ENCODE data around the gene ADH7.
A peak's percentile ranks its signal among the peaks of the same experiment; 100 is the strongest.

The ADH7 gene

DNA sequence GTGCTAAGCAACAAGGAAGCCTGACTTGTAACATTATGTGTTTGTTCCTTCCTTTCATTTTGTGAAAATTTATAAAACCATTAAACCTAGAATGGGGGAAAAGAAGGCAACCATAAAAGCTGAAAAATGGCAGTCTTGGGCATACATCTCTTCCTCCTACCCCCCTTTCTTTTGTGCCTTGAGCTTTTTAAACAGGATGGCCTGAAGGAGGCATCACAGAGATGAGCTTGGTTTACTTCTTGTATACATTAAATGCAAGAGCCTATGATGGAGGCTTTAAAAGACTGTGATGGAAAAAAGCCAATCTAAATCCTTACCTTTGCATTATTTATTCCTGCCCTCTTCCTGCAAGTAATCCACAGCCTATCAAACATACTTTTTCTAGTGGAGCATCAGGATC, 36.2 kb upstream of the ADH7 start:
- H3K9ac ChIP-seq (ENCODE audit: low read depth, low read length, poor library complexity) = no peak overlapping the region

DNA sequence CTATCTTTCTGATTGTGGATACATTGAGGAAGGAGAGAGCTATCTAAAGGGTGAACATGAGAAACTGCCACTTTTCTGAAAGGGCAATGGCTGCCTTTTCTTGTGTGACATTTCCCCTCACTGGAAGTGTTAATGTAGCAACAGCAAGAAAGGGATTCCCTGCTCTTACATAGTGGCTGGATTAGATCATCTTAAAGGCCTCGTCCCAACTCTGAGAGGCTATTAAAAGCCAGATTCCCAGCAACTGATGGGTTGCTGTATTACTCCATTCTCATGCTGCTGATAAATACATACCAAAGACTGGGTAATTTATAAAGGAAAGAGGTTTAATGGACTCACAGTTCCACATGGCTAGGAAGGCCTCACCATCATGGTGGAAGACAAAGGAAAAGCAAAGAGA, 33.7 kb upstream of the ADH7 start:
- no peak overlapping the region for H3K27ac ChIP-seq (replicated peaks; ENCODE audit: low read length)
- H4K8ac ChIP-seq (ENCODE audit: low read depth, low read length) = no peak overlapping the region
- no peak overlapping the region for H3K14ac ChIP-seq (ENCODE audit: low read length)
- no peaks in the 10 kb centered on the region for H3K79me1 ChIP-seq (ENCODE audit: low read depth, low read length)
- H2AK5ac ChIP-seq (ENCODE audit: low read depth, low read length) = no peak overlapping the region
- H2BK15ac ChIP-seq (ENCODE audit: low read length) = no peak overlapping the region
- H3K4me3 ChIP-seq (ENCODE audit: low read length in 2 of 2) = no peak overlapping the region
- H3K4me2 ChIP-seq (ENCODE audit: insufficient read depth, low read length, poor library complexity, severe bottlenecking) = no peak overlapping the region
- H3K4me1 ChIP-seq (ENCODE audit: control insufficient read depth in 2 of 2, insufficient read depth in 1 of 2, low read depth in 1 of 2, low read length in 2 of 2) = peaks cover 0 to 15% of the 10 kb centered on the region in 2 donors
- H2BK5ac ChIP-seq (ENCODE audit: low read length) = no peak overlapping the region
- no peak overlapping the region for H2BK12ac ChIP-seq (ENCODE audit: low read length)
- H3K9me3 ChIP-seq (replicated peaks in 1 of 2; ENCODE audit: control insufficient read depth in 2 of 2, insufficient read depth in 1 of 2, low read depth in 1 of 2, low read length in 2 of 2) = no peaks in the 10 kb centered on the region
- H3K9ac ChIP-seq (ENCODE audit: low read depth, low read length, poor library complexity) = no peak overlapping the region
- no peak overlapping the region for H3K18ac ChIP-seq (ENCODE audit: low read length)
- no peaks in the 10 kb centered on the region for H3K27me3 ChIP-seq (ENCODE audit: control insufficient read depth in 3 of 3, insufficient read depth in 3 of 3, low read depth in 1 of 3, low read length in 3 of 3)
- H3K4ac ChIP-seq (ENCODE audit: low read length) = no peak overlapping the region
- H3K36me3 ChIP-seq (replicated peaks in 1 of 2; ENCODE audit: control insufficient read depth in 2 of 2, insufficient read depth in 2 of 2, low read length in 2 of 2) = no peaks in the 10 kb centered on the region
- H2BK120ac ChIP-seq (ENCODE audit: low read depth, low read length) = no peak overlapping the region
- DNase-seq (ENCODE audit: low spot score) = no peak
- no CpG with 5 or more reads among the region's 1 CpG for WGBS, 2 donors (ENCODE audit: extremely low coverage in 2 of 2, insufficient read length in 2 of 2, insufficient replicate concordance in 1 of 2)
- H3K23ac ChIP-seq (ENCODE audit: low read depth, low read length, poor library complexity) = no peak overlapping the region
- H4K91ac ChIP-seq (ENCODE audit: low read depth, low read length, poor library complexity) = no peak overlapping the region
- peak overlapping the region; percentile 86 for H2AFZ ChIP-seq (ENCODE audit: low read length)

More for the DNA sequence above, 36.2 kb upstream of the ADH7 start:
- no peak overlapping the region for H2AK5ac ChIP-seq (ENCODE audit: low read depth, low read length)
- H3K27ac ChIP-seq (replicated peaks; ENCODE audit: low read length) = no peak overlapping the region
- no peak overlapping the region for H3K23ac ChIP-seq (ENCODE audit: low read depth, low read length, poor library complexity)
- H2BK15ac ChIP-seq (ENCODE audit: low read length) = no peak overlapping the region
- H3K4ac ChIP-seq (ENCODE audit: low read length) = no peak overlapping the region
- no peaks in the 10 kb centered on the region for H3K27me3 ChIP-seq (ENCODE audit: control insufficient read depth in 3 of 3, insufficient read depth in 3 of 3, low read depth in 1 of 3, low read length in 3 of 3)
- H3K4me2 ChIP-seq (ENCODE audit: insufficient read depth, low read length, poor library complexity, severe bottlenecking) = no peak overlapping the region
- no peak overlapping the region for H2AFZ ChIP-seq (ENCODE audit: low read length)
- no peaks in the 10 kb centered on the region for H3K36me3 ChIP-seq (replicated peaks in 1 of 2; ENCODE audit: control insufficient read depth in 2 of 2, insufficient read depth in 2 of 2, low read length in 2 of 2)
- no peak overlapping the region for H2BK12ac ChIP-seq (ENCODE audit: low read length)
- H3K4me3 ChIP-seq (ENCODE audit: low read length in 2 of 2) = no peak overlapping the region
- no peak overlapping the region for H3K18ac ChIP-seq (ENCODE audit: low read length)
- DNase-seq (ENCODE audit: low spot score) = no peak
- H3K4me1 ChIP-seq (ENCODE audit: control insufficient read depth in 2 of 2, insufficient read depth in 1 of 2, low read depth in 1 of 2, low read length in 2 of 2) = peaks cover 0 to 15% of the 10 kb centered on the region in 2 donors
- H3K9me3 ChIP-seq (replicated peaks in 1 of 2; ENCODE audit: control insufficient read depth in 2 of 2, insufficient read depth in 1 of 2, low read depth in 1 of 2, low read length in 2 of 2) = no peaks in the 10 kb centered on the region
- H4K91ac ChIP-seq (ENCODE audit: low read depth, low read length, poor library complexity) = no peak overlapping the region
- no peak overlapping the region for H2BK120ac ChIP-seq (ENCODE audit: low read depth, low read length)
- no peaks in the 10 kb centered on the region for H3K79me1 ChIP-seq (ENCODE audit: low read depth, low read length)
- no peak overlapping the region for H4K8ac ChIP-seq (ENCODE audit: low read depth, low read length)
- no peak overlapping the region for H2BK5ac ChIP-seq (ENCODE audit: low read length)
- no peak overlapping the region for H3K14ac ChIP-seq (ENCODE audit: low read length)

DNA sequence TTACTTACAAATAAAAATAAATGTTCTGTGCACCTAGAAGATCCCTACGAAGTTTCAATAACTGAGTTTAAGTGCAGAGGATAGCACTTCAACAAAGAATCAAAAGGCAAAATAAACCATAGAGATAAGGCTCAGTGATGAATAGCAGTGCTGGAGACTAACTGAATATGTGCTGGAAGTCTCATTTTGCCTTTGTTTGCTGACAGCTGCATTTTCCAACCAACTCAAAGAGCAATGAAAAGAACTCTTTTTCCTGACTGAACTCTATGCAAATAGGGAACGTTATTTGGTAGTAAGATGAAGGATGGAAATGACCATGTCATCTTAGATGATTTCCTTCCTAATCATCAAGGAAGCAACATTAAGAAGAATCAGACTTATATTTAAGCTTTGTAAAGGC, 32.7 kb upstream of the ADH7 start:
- Histone ChIP-seq H3K4me2 (ENCODE audit: insufficient read depth, low read length, poor library complexity, severe bottlenecking) (no peak overlapping the region), H3K79me1 (ENCODE audit: low read depth, low read length) (no peaks in the 10 kb centered on the region), H2BK15ac (ENCODE audit: low read length) (no peak overlapping the region), H3K23ac (ENCODE audit: low read depth, low read length, poor library complexity) (no peak overlapping the region), H3K9ac (ENCODE audit: low read depth, low read length, poor library complexity) (no peak overlapping the region), H3K4me1 (ENCODE audit: control insufficient read depth in 2 of 2, insufficient read depth in 1 of 2, low read depth in 1 of 2, low read length in 2 of 2) (peaks cover 0 to 12% of the 10 kb centered on the region in 2 donors), H3K27me3 (ENCODE audit: control insufficient read depth in 3 of 3, insufficient read depth in 3 of 3, low read depth in 1 of 3, low read length in 3 of 3) (no peaks in the 10 kb centered on the region), H4K91ac (ENCODE audit: low read depth, low read length, poor library complexity) (no peak overlapping the region), H4K8ac (ENCODE audit: low read depth, low read length) (no peak overlapping the region), H3K27ac (replicated peaks; ENCODE audit: low read length) (no peak overlapping the region), H2AFZ (ENCODE audit: low read length) (peak overlapping the region; percentile 86), H2AK5ac (ENCODE audit: low read depth, low read length) (no peak overlapping the region), H3K4me3 (ENCODE audit: low read length in 2 of 2) (no peak overlapping the region), H3K36me3 (replicated peaks in 1 of 2; ENCODE audit: control insufficient read depth in 2 of 2, insufficient read depth in 2 of 2, low read length in 2 of 2) (no peaks in the 10 kb centered on the region), H2BK12ac (ENCODE audit: low read length) (no peak overlapping the region), H2BK5ac (ENCODE audit: low read length) (no peak overlapping the region), H3K9me3 (replicated peaks in 1 of 2; ENCODE audit: control insufficient read depth in 2 of 2, insufficient read depth in 1 of 2, low read depth in 1 of 2, low read length in 2 of 2) (no peaks in the 10 kb centered on the region), H3K4ac (ENCODE audit: low read length) (no peak overlapping the region), H3K14ac (ENCODE audit: low read length) (no peak overlapping the region), H2BK120ac (ENCODE audit: low read depth, low read length) (no peak overlapping the region), H3K18ac (ENCODE audit: low read length) (no peak overlapping the region)
- WGBS, 2 donors (ENCODE audit: extremely low coverage in 2 of 2, insufficient read length in 2 of 2, insufficient replicate concordance in 1 of 2) = no CpG with 5 or more reads among the region's 2 CpGs
- DNase-seq (ENCODE audit: low spot score) = no peak

DNA sequence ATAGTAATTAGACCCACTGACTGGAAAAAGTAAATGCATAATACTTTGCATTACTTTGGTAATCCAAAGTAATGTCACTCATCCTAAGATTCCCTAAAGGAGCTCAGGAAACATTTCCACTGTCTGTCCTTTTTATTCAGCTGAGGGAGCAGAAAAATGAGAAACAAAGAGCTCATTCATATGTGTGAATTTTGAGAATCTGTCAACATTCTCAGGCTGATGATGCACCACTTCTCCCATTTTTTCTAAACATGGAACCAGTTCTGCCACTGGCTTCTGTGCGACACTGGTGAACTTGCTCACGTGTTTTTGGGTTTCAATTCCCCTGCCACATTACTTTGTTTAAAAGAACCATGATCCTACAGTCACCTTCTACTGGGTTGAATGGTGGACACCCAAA, 28.4 kb upstream of the ADH7 start:
- no peak overlapping the region for H2BK5ac ChIP-seq (ENCODE audit: low read length)
- H2BK15ac ChIP-seq (ENCODE audit: low read length) = no peak overlapping the region
- no peaks in the 10 kb centered on the region for H3K79me1 ChIP-seq (ENCODE audit: low read depth, low read length)
- H3K23ac ChIP-seq (ENCODE audit: low read depth, low read length, poor library complexity) = no peak overlapping the region
- H3K36me3 ChIP-seq (replicated peaks in 1 of 2; ENCODE audit: control insufficient read depth in 2 of 2, insufficient read depth in 2 of 2, low read length in 2 of 2) = no peaks in the 10 kb centered on the region
- H3K4me2 ChIP-seq (ENCODE audit: insufficient read depth, low read length, poor library complexity, severe bottlenecking) = no peak overlapping the region
- no peak overlapping the region for H3K27ac ChIP-seq (replicated peaks; ENCODE audit: low read length)
- WGBS, 2 donors (ENCODE audit: extremely low coverage in 2 of 2, insufficient read length in 2 of 2, insufficient replicate concordance in 1 of 2) = no CpG with 5 or more reads among the region's 2 CpGs
- H3K4me3 ChIP-seq (ENCODE audit: low read length in 2 of 2) = no peak overlapping the region
- H2BK120ac ChIP-seq (ENCODE audit: low read depth, low read length) = no peak overlapping the region
- no peak overlapping the region for H2AK5ac ChIP-seq (ENCODE audit: low read depth, low read length)
- no peak overlapping the region for H3K18ac ChIP-seq (ENCODE audit: low read length)
- H4K8ac ChIP-seq (ENCODE audit: low read depth, low read length) = no peak overlapping the region
- H3K9me3 ChIP-seq (replicated peaks in 1 of 2; ENCODE audit: control insufficient read depth in 2 of 2, insufficient read depth in 1 of 2, low read depth in 1 of 2, low read length in 2 of 2) = no peaks in the 10 kb centered on the region
- H4K91ac ChIP-seq (ENCODE audit: low read depth, low read length, poor library complexity) = no peak overlapping the region
- no peak overlapping the region for H2BK12ac ChIP-seq (ENCODE audit: low read length)
- no peak overlapping the region for H3K14ac ChIP-seq (ENCODE audit: low read length)
- H2AFZ ChIP-seq (ENCODE audit: low read length) = no peak overlapping the region
- peaks cover 4 to 12% of the 10 kb centered on the region in 2 donors for H3K4me1 ChIP-seq (ENCODE audit: control insufficient read depth in 2 of 2, insufficient read depth in 1 of 2, low read depth in 1 of 2, low read length in 2 of 2)
- H3K27me3 ChIP-seq (ENCODE audit: control insufficient read depth in 3 of 3, insufficient read depth in 3 of 3, low read depth in 1 of 3, low read length in 3 of 3) = no peaks in the 10 kb centered on the region
- H3K9ac ChIP-seq (ENCODE audit: low read depth, low read length, poor library complexity) = no peak overlapping the region
- no peak for DNase-seq (ENCODE audit: low spot score)
- H3K4ac ChIP-seq (ENCODE audit: low read length) = no peak overlapping the region
